ENCODE data around the gene TPM2.

The TPM2 gene

GRCh38 chr9:35691757-35692301, 2.1 kb upstream of the TPM2 start:
- DNase-seq, result no peak

GRCh38 chr9:35691334-35691650, 1.6 kb upstream of the TPM2 start:
- no peak for DNase-seq

- DNase-seq, result no peak
These were observed 1.0 kb upstream of the TPM2 start for GRCh38 chr9:35690614-35691333.

GRCh38 chr9:35690294-35690613, 529 bp upstream of the TPM2 start:
- DNase-seq, result no peak

- DNase-seq, result no peak
These were observed 875 bp downstream of the TPM2 start for GRCh38 chr9:35688558-35689541.

- no peak for DNase-seq
These were observed 1.7 kb downstream of the TPM2 start for GRCh38 chr9:35687972-35688557.

DNA sequence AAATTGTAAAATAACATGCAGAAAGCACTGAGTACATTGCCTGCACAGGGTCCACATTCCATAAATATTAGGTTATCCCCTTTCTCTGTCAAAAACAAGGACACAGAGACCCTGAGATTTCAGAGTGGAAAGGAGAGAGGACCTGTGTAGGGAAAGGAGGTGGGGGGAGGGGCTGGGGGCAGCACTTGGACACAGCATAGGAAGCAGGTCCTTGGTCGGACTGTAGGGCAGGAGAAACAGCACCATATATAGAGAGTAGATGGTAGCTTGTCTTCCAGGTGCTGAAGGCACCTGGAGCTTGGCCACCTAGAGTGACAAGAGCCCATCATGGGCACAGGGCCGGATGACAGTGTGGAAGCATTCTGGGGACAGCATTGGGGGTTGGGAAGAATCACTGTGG, 2.4 kb downstream of the TPM2 start:
- DNase-seq, result no peak

GRCh38 chr9:35686222-35687203, 3.2 kb downstream of the TPM2 start:
- no peak for DNase-seq

DNA sequence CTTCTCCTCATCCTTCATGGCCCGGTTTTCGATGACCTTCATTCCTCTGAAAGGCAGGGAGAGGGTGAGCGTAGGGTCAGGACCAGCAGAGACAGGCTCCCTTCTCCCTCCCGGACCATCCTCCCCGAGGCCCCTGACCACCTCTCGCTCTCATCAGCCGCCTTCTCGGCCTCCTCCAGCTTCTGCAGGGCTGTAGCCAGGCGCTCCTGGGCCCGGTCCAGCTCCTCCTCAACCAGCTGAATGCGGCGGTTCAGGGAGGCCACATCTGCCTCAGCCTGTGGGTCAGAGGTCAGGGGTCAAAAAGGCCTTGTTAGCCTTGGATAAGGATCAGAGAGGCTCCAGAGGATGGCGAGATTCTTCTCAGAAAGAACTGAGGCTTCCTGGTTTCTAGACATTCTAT, 4.2 kb downstream of the TPM2 start:
- no peak for DNase-seq

DNA sequence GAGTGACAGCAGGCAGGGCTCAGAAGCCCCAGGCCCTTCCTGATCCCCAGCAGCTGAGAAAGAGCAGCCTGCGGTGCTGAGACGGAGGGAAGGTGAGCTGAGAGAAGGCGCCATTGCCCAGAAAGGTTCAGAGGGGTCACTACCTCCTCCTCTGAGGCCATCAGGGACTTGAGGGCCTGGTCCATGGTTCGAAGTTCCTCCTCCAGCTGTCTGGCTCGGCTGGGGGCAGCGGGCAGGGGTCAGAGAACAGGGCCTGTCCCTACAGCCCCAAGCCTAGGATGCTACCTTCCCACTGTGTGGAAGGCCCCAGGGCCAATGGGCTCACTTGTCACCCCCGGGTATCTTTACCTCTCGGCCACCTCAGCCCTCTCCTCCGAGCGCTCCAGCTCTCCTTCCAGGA, 4.8 kb downstream of the TPM2 start:
- no peak for DNase-seq

DNA sequence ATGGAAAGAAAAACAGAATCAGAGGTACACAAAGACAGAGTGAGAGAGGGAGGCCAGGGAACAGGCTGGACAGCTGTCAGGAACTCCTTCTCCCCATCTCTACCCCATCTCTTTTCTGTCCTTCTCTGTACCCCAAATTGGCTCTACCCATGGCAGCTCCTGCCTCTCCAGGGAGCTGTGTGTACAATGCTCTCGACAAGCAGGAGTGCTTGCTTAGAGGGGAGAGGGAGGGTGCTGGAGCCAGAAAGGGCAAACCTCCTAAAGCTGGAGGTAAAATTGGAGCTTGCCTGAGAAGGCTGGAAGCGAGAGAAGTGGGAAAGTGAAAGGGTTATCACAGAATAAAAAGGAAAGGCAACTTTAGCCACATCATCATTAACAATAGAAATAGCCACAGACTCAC, 6.4 kb downstream of the TPM2 start:
- DNase-seq, result no peak

DNA sequence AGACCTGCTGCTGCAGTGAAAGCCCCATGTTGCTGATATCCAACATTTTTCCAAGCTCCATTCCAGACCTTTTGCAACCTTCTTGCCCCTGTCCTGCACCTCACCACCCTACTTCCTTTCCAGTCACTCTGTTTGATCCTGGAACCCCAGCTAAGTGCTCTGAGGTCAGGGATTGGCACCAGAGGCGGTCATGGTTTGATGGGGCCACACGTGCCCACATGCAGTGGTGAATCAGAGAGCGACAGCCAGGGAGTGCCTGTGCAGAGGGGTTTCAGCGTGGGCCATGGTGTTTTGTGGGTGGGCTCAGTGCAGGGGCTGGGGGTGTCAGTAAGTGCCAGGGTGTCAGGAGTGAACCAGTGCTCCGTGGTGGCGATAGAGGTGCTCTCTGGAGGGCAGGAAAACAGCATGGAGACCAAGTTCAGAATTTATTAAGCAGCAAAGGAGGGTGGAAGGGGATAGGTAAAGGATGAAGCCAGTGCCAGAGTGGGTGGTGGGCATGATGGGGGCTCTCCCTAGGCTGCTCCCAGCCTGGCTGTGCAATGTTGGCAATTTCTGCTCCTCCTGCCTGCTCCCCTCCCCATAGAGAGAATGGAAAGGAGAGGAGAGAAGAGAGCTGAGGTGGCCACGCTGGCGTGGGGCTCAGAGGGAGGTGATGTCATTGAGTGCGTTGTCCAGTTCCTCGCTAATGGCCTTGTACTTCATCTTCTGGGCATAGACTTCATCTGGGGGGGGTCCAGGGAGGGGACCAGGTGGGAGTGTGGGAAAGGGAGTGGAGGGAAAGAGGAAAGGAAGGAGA, 7.0 kb downstream of the TPM2 start:
- DNase-seq, result no peak

DNA sequence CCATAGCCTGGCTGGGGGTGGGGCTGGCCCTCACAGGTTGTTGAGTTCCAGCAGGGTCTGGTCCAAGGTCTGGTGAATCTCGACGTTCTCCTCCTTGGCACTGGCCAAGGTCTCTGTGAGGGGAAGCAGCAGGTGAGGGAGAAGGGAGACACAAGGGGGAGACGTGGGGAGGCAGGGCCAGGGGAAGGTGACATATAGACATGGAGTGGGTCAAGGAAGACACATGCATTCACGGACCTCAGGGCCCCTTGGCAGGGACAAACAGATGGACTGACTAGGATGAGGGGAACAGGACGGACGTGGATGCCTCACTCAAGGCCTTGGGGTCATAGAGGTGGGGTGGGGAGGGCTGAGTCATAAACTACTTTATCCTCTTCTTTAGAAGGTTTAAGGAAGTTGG, 7.7 kb downstream of the TPM2 start:
- no peak for DNase-seq

DNA sequence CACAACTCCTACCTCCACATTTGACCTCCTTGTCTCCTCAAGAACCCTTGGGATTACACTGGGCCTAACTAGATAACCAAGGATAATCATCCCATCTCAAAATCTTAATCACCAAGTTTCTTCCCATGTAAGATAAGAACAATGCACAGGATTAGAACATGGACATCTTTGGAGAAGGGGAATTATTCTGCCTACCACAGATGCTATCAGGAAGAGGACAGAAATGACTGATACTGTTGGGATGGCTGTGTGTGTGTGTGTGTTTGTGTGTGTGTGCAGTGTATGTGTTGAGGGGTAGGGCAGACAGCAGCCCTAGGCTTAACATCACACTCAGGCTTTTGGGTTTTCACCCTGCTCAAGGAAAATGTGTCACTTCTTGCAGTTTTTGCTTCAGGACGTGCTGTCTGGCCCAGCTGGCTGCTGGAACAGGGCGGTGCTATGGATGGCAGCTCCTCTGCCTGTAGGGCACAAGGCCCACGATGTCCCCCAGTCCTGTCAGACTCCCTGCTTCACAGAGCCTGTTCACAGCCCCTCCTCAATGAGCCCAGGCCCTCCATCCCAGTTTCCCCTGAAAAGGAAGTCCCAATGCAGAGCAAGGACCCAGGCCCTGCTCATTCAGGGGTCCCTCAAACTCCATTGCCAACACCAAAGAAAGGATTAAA, 8.3 kb downstream of the TPM2 start:
- no peak for DNase-seq

DNA sequence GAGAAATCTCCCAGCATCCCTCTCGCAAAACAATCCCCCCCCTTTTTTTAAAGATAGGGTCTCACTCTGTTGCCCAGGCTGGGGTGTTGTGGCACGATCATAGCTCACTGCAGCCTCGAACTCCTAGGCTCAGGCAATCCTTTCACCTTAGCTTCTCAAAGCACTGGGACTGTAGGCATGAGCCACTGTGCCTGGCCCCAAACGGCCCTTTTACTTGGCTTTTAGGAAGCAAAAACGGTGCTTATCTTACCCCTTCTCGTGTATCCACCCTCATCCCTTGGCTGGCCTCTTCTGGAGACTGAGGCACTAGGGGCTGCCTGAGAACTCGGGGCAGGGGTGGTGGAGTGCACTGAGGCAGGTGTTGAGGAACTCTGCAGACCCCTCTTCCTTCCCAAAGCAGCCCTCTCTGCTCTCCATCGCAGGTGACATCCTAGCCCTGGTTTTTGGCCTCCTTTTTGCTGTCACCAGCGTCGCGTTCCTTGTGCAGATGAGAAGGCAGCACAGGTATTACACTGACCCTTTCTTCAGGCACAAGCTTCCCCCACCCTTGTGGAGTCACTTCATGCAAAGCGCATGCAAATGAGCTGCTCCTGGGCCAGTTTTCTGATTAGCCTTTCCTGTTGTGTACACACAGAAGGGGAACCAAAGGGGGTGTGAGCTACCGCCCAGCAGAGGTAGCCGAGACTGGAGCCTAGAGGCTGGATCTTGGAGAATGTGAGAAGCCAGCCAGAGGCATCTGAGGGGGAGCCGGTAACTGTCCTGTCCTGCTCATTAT, 9.2 kb downstream of the TPM2 start:
- no peak for DNase-seq

DNA sequence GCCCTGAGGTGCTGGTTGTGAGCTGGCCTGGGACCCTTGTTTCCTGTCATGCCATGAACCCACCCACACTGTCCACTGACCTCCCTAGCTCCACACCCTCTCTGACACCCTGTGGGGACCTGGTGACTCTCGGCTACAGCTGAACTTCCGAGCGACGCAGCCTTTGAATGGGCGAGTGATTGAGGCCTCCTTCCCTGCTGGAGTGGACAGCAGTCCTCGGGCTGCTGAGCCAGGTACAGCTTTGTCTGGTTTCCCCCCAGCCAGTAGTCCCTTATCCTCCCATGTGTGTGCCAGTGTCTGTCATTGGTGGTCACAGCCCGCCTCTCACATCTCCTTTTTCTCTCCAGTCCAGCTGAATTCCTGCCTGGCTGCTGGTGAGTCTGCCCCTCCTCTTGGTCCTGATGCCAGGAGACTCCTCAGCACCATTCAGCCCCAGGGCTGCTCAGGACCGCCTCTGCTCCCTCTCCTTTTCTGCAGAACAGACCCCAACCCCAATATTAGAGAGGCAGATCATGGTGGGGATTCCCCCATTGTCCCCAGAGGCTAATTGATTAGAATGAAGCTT, 9.9 kb downstream of the TPM2 start:
- no peak for DNase-seq

DNA sequence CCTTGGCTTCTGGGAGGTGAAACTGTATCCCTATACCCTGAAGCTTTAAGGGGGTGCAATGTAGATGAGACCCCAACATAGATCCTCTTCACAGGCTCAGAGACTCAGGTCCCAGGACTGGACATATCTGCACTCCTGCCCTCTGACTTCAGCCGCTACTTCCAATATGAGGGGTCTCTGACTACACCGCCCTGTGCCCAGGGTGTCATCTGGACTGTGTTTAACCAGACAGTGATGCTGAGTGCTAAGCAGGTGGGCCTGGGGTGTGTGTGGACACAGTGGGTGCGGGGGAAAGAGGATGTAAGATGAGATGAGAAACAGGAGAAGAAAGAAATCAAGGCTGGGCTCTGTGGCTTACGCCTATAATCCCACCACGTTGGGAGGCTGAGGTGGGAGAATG, 10.6 kb downstream of the TPM2 start:
- DNase-seq, result no peak

GRCh38 chr9:35675732-35676392, 13.9 kb downstream of the TPM2 start:
- peak; percentile 46 for DNase-seq

DNA sequence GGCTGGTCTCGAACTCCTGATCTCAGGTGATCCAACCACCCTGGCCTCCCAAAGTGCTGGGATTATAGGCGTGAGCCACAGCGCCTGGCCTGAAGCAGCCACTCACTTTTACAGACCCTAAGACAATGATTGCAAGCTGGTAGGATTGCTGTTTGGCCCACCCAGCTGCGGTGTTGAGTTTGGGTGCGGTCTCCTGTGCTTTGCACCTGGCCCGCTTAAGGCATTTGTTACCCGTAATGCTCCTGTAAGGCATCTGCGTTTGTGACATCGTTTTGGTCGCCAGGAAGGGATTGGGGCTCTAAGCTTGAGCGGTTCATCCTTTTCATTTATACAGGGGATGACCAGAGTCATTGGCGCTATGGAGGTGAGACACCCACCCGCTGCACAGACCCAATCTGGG, 14.5 kb downstream of the TPM2 start:
- no peak for DNase-seq

DNA sequence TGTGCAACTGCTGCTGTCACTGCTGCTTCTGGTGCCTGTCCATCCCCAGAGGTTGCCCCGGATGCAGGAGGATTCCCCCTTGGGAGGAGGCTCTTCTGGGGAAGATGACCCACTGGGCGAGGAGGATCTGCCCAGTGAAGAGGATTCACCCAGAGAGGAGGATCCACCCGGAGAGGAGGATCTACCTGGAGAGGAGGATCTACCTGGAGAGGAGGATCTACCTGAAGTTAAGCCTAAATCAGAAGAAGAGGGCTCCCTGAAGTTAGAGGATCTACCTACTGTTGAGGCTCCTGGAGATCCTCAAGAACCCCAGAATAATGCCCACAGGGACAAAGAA, 15.7 kb downstream of the TPM2 start:
- no peak for DNase-seq
